HEK293 (cell line): ENCODE measurements around the gene STIP1.

Experiments used
- CTCF ChIA-PET: fragments of 350-600 bp; formaldehyde crosslinking; extraction: SDS; loops from one replicate; lab custom pipeline; 2021; ENCODE audit warnings: antibody characterized with exemption; lab: Yijun Ruan, JAX
- POLR2A ChIA-PET: fragments of 300-600 bp; formaldehyde crosslinking; extraction: SDS; loops from one replicate; lab custom pipeline; 2020; ENCODE audit warnings: antibody characterized with exemption, inconsistent platforms; lab: Yijun Ruan, JAX
- H3K27ac ChIP-seq: fragments of 200-500 bp; sonication (Bioruptor generic); 2 replicates; pipeline ENCODE4 v1.5.1; 2014; ENCODE audit warnings: low read depth, low read length, control low read depth, inconsistent platforms; ENCODE audit errors: extremely low read depth
- H3K36me3 ChIP-seq, 2 experiments: fragments of 200-500 bp in 1 of 2; sonication (Bioruptor generic) in 1 of 2; 1 replicate in 1 of 2; 2 replicates in 1 of 2; pipeline ENCODE4 v1.5.1; 2014 to 2017; ENCODE audit warnings: inconsistent platforms in 2 of 2, low read length in 2 of 2; ENCODE audit not compliant: control insufficient read depth in 2 of 2, insufficient read depth in 1 of 2
- H3K4me1 ChIP-seq: fragments of 200-500 bp; sonication (Bioruptor generic); 2 replicates; pipeline ENCODE4 v1.5.1; 2014; ENCODE audit warnings: mild to moderate bottlenecking, low read length, inconsistent platforms; ENCODE audit not compliant: control insufficient read depth, insufficient read depth
- H3K4me3 ChIP-seq: 2 replicates; pipeline ENCODE4 v1.5.1; 2011; ENCODE audit warnings: low read depth, mild to moderate bottlenecking, control low read depth, low read length, moderate library complexity
- H3K9me3 ChIP-seq: fragments of 200-500 bp; sonication (Bioruptor generic); 2 replicates; pipeline ENCODE4 v1.5.1; 2014; ENCODE audit warnings: low read depth, low read length, inconsistent platforms; ENCODE audit not compliant: control insufficient read depth, insufficient read depth
- IKZF3 ChIP-seq: fragments of 450-650 bp; IDR thresholded peaks from 2 replicates; pipeline ENCODE4 v1.5.0; 2018; ENCODE audit warnings: missing biosample characterization, mild to moderate bottlenecking, missing genetic modification characterization, moderate library complexity
- KLF1 ChIP-seq: fragments of 450-650 bp; formaldehyde crosslinking; IDR thresholded peaks from 2 replicates; pipeline ENCODE4 v1.5.1; 2016; ENCODE audit warnings: missing biosample characterization, missing genetic modification characterization
- SP7 ChIP-seq: fragments of 450-650 bp; formaldehyde crosslinking; IDR thresholded peaks from 2 replicates; pipeline ENCODE4 v1.5.1; 2016; ENCODE audit warnings: missing biosample characterization, missing genetic modification characterization
- ZFHX2 ChIP-seq: fragments of 450-650 bp; formaldehyde crosslinking; conservative IDR thresholded peaks from 2 replicates; pipeline ENCODE4 v1.5.1; 2016; ENCODE audit warnings: missing biosample characterization, missing genetic modification characterization
- ZIC2 ChIP-seq: fragments of 450-650 bp; formaldehyde crosslinking; IDR thresholded peaks from 2 replicates; pipeline ENCODE4 v1.5.1; 2016; ENCODE audit warnings: missing biosample characterization, missing genetic modification characterization
- ZNF10 ChIP-seq: fragments of 450-650 bp; formaldehyde crosslinking; IDR thresholded peaks from 2 replicates; pipeline ENCODE4 v1.5.1; 2017; ENCODE audit warnings: missing biosample characterization, missing genetic modification characterization
- ZNF202 ChIP-seq: fragments of 450-650 bp; formaldehyde crosslinking; IDR thresholded peaks from 2 replicates; pipeline ENCODE4 v1.5.1; 2016; ENCODE audit warnings: missing biosample characterization, missing genetic modification characterization, borderline replicate concordance
- ZNF221 ChIP-seq: fragments of 450-650 bp; formaldehyde crosslinking; IDR thresholded peaks from 2 replicates; pipeline ENCODE4 v1.5.1; 2017; ENCODE audit warnings: missing biosample characterization, missing genetic modification characterization, borderline replicate concordance
- ZNF423 ChIP-seq: fragments of 450-650 bp; formaldehyde crosslinking; IDR thresholded peaks from 2 replicates; pipeline ENCODE4 v1.5.1; 2016; ENCODE audit warnings: missing biosample characterization, missing genetic modification characterization
- ZNF426 ChIP-seq: fragments of 450-650 bp; formaldehyde crosslinking; IDR thresholded peaks from 2 replicates; pipeline ENCODE4 v1.5.1; 2017; ENCODE audit warnings: missing biosample characterization, missing genetic modification characterization, mild to moderate bottlenecking, inconsistent platforms, moderate library complexity
- ZNF514 ChIP-seq: fragments of 450-650 bp; formaldehyde crosslinking; IDR thresholded peaks from 2 replicates; pipeline ENCODE4 v1.5.1; 2016; ENCODE audit warnings: missing biosample characterization, missing genetic modification characterization
- ZNF530 ChIP-seq: fragments of 450-650 bp; formaldehyde crosslinking; IDR thresholded peaks from 2 replicates; pipeline ENCODE4 v1.5.1; 2016; ENCODE audit warnings: low read depth, missing biosample characterization, missing genetic modification characterization
- ZNF549 ChIP-seq: fragments of 450-650 bp; IDR thresholded peaks from 2 replicates; pipeline ENCODE4 v1.5.1; 2018; ENCODE audit warnings: missing biosample characterization, missing genetic modification characterization, mild to moderate bottlenecking, inconsistent platforms, moderate library complexity
- ZNF560 ChIP-seq: fragments of 450-650 bp; formaldehyde crosslinking; IDR thresholded peaks from 2 replicates; pipeline ENCODE4 v1.5.1; 2017; ENCODE audit warnings: missing biosample characterization, missing genetic modification characterization, borderline replicate concordance
- ZNF585B ChIP-seq: fragments of 450-650 bp; formaldehyde crosslinking; IDR thresholded peaks from 2 replicates; pipeline ENCODE4 v1.5.1; 2016; ENCODE audit warnings: missing biosample characterization, missing genetic modification characterization
- ZNF654 ChIP-seq: fragments of 450-650 bp; formaldehyde crosslinking; IDR thresholded peaks from 2 replicates; pipeline ENCODE4 v1.5.1; 2016; ENCODE audit warnings: low read depth, missing biosample characterization, missing genetic modification characterization
- ZNF658 ChIP-seq: fragments of 450-650 bp; formaldehyde crosslinking; IDR thresholded peaks from 2 replicates; pipeline ENCODE4; 2016; ENCODE audit warnings: missing biosample characterization, missing genetic modification characterization
- TF ChIP-seq, protein P1 (sequence below): fragments of 450-650 bp; formaldehyde crosslinking; IDR thresholded peaks from 2 replicates; pipeline ENCODE4 v1.5.1; 2016; ENCODE audit warnings: missing biosample characterization, missing genetic modification characterization
- TF ChIP-seq, protein P2 (sequence below): fragments of 450-650 bp; formaldehyde crosslinking; IDR thresholded peaks from 2 replicates; pipeline ENCODE4 v1.5.1; 2016; ENCODE audit warnings: missing biosample characterization, missing genetic modification characterization
- TF ChIP-seq, protein P3 (sequence below): fragments of 450-650 bp; formaldehyde crosslinking; IDR thresholded peaks from 2 replicates; pipeline ENCODE4 v1.5.1; 2016; ENCODE audit warnings: missing biosample characterization, missing genetic modification characterization
- TF ChIP-seq, protein P4 (sequence below): fragments of 450-650 bp; formaldehyde crosslinking; IDR thresholded peaks from 2 replicates; pipeline ENCODE4 v1.5.1; 2016; ENCODE audit warnings: missing biosample characterization, missing genetic modification characterization, borderline replicate concordance
- TF ChIP-seq, protein P5 (sequence below): fragments of 450-650 bp; formaldehyde crosslinking; IDR thresholded peaks from 2 replicates; pipeline ENCODE4 v1.5.1; 2017; ENCODE audit warnings: missing biosample characterization, missing genetic modification characterization
- TF ChIP-seq, protein P6 (sequence below): fragments of 450-650 bp; formaldehyde crosslinking; IDR thresholded peaks from 2 replicates; pipeline ENCODE4 v1.5.1; 2016; ENCODE audit warnings: missing biosample characterization, missing genetic modification characterization

Gene STIP1

DNA sequence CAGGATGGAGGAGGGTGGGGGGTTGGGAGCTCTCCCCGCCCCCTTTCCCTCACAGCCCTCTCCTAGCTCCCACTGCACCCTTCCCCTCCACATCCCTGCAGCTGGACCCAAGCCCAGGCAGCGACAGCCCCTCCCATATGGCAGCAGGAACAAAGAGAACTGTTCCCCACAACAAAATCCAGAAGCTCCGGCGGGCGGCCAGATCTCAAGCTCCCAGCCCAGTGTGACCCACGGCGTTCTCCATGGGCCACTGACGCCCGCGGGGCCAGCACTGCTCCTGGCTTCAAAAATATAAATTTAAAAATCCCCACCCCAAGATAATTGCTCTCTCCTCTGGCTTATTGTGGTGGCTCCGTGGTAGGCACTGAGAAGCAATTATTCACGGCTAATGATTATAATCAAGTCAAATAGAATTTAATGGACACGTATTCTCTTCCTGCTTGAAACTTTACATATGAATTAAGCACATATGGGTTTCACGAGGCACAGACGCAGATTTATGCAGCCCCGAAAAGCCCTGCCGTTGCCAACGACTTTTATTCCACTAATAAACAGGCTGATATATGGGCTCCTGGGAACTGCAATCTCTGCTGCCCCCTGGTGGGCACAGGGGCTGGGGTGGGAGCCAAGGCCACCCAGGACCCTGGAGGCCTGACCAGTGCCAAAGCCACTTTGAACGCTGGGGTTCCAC, 37.6 kb upstream of the STIP1 start:
- Histone ChIP-seq H3K27ac (no peak overlapping the region), H3K9me3 (no peaks in the 10 kb centered on the region), H3K4me3 (no peak overlapping the region), H3K36me3 (no peaks in the 10 kb centered on the region), H3K4me1 (no peaks in the 10 kb centered on the region)
- POLR2A ChIA-PET = no interaction called here
- CTCF ChIA-PET = interaction anchor here (0.7 to 8.9 kb wide), 18 partner anchors 14 to 381 kb away, joined by 3 to 70 read pairs (median 5); partner anchors contain the start of genes ESRRA, MARK2 and ZFTA
- TF ChIP-seq ZNF514 = no peak
- TF ChIP-seq SP7 (tag by site-specific recombination) = 0 out of 2 replicates have a peak, but pooled peaks have one; percentile 32
- no peak for TF ChIP-seq ZNF221 (tag by site-specific recombination)
- TF ChIP-seq ZNF654 (tag by site-specific recombination) = peak; percentile 66
- no peak for TF ChIP-seq ZNF10 (tag by site-specific recombination)
- no peak for TF ChIP-seq ZNF202 (tag by site-specific recombination)
- TF ChIP-seq ZIC2 (tag by site-specific recombination) = peak; percentile 34; the same call in 1 of the 2 replicates
- TF ChIP-seq, protein P1, sequence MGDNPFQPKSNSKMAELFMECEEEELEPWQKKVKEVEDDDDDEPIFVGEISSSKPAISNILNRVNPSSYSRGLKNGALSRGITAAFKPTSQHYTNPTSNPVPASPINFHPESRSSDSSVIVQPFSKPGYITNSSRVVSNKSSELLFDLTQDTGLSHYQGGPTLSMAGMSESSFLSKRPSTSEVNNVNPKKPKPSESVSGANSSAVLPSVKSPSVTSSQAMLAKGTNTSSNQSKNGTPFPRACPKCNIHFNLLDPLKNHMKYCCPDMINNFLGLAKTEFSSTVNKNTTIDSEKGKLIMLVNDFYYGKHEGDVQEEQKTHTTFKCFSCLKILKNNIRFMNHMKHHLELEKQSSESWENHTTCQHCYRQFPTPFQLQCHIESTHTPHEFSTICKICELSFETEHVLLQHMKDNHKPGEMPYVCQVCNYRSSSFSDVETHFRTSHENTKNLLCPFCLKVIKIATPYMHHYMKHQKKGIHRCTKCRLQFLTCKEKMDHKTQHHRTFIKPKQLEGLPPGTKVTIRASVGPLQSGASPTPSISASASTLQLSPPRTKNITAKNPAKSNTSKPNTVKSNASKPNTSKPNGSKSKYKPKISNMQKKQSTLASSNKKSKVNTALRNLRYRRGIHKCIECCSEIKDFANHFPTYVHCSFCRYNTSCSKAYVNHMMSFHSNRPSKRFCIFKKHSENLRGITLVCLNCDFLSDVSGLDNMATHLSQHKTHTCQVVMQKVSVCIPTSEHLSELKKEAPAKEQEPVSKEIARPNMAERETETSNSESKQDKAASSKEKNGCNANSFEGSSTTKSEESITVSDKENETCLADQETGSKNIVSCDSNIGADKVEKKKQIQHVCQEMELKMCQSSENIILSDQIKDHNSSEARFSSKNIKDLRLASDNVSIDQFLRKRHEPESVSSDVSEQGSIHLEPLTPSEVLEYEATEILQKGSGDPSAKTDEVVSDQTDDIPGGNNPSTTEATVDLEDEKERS (tag by site-specific recombination) = no peak
- TF ChIP-seq, protein P2, sequence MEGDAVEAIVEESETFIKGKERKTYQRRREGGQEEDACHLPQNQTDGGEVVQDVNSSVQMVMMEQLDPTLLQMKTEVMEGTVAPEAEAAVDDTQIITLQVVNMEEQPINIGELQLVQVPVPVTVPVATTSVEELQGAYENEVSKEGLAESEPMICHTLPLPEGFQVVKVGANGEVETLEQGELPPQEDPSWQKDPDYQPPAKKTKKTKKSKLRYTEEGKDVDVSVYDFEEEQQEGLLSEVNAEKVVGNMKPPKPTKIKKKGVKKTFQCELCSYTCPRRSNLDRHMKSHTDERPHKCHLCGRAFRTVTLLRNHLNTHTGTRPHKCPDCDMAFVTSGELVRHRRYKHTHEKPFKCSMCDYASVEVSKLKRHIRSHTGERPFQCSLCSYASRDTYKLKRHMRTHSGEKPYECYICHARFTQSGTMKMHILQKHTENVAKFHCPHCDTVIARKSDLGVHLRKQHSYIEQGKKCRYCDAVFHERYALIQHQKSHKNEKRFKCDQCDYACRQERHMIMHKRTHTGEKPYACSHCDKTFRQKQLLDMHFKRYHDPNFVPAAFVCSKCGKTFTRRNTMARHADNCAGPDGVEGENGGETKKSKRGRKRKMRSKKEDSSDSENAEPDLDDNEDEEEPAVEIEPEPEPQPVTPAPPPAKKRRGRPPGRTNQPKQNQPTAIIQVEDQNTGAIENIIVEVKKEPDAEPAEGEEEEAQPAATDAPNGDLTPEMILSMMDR (tag by site-specific recombination) = peak; percentile 64
- TF ChIP-seq ZNF530 (tag by site-specific recombination) = no peak
- 0 out of 2 replicates have a peak, but pooled peaks have one; percentile 9 for TF ChIP-seq IKZF3 (tag by site-specific recombination)
- TF ChIP-seq, protein P3, sequence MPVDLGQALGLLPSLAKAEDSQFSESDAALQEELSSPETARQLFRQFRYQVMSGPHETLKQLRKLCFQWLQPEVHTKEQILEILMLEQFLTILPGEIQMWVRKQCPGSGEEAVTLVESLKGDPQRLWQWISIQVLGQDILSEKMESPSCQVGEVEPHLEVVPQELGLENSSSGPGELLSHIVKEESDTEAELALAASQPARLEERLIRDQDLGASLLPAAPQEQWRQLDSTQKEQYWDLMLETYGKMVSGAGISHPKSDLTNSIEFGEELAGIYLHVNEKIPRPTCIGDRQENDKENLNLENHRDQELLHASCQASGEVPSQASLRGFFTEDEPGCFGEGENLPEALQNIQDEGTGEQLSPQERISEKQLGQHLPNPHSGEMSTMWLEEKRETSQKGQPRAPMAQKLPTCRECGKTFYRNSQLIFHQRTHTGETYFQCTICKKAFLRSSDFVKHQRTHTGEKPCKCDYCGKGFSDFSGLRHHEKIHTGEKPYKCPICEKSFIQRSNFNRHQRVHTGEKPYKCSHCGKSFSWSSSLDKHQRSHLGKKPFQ (tag by site-specific recombination) = no peak
- no peak for TF ChIP-seq ZNF658 (tag by site-specific recombination)
- TF ChIP-seq, protein P4, sequence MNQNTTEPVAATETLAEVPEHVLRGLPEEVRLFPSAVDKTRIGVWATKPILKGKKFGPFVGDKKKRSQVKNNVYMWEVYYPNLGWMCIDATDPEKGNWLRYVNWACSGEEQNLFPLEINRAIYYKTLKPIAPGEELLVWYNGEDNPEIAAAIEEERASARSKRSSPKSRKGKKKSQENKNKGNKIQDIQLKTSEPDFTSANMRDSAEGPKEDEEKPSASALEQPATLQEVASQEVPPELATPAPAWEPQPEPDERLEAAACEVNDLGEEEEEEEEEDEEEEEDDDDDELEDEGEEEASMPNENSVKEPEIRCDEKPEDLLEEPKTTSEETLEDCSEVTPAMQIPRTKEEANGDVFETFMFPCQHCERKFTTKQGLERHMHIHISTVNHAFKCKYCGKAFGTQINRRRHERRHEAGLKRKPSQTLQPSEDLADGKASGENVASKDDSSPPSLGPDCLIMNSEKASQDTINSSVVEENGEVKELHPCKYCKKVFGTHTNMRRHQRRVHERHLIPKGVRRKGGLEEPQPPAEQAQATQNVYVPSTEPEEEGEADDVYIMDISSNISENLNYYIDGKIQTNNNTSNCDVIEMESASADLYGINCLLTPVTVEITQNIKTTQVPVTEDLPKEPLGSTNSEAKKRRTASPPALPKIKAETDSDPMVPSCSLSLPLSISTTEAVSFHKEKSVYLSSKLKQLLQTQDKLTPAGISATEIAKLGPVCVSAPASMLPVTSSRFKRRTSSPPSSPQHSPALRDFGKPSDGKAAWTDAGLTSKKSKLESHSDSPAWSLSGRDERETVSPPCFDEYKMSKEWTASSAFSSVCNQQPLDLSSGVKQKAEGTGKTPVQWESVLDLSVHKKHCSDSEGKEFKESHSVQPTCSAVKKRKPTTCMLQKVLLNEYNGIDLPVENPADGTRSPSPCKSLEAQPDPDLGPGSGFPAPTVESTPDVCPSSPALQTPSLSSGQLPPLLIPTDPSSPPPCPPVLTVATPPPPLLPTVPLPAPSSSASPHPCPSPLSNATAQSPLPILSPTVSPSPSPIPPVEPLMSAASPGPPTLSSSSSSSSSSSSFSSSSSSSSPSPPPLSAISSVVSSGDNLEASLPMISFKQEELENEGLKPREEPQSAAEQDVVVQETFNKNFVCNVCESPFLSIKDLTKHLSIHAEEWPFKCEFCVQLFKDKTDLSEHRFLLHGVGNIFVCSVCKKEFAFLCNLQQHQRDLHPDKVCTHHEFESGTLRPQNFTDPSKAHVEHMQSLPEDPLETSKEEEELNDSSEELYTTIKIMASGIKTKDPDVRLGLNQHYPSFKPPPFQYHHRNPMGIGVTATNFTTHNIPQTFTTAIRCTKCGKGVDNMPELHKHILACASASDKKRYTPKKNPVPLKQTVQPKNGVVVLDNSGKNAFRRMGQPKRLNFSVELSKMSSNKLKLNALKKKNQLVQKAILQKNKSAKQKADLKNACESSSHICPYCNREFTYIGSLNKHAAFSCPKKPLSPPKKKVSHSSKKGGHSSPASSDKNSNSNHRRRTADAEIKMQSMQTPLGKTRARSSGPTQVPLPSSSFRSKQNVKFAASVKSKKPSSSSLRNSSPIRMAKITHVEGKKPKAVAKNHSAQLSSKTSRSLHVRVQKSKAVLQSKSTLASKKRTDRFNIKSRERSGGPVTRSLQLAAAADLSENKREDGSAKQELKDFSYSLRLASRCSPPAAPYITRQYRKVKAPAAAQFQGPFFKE = no peak
- TF ChIP-seq ZNF549 = no peak
- no peak for TF ChIP-seq KLF1 (tag by site-specific recombination)
- TF ChIP-seq, protein P5, sequence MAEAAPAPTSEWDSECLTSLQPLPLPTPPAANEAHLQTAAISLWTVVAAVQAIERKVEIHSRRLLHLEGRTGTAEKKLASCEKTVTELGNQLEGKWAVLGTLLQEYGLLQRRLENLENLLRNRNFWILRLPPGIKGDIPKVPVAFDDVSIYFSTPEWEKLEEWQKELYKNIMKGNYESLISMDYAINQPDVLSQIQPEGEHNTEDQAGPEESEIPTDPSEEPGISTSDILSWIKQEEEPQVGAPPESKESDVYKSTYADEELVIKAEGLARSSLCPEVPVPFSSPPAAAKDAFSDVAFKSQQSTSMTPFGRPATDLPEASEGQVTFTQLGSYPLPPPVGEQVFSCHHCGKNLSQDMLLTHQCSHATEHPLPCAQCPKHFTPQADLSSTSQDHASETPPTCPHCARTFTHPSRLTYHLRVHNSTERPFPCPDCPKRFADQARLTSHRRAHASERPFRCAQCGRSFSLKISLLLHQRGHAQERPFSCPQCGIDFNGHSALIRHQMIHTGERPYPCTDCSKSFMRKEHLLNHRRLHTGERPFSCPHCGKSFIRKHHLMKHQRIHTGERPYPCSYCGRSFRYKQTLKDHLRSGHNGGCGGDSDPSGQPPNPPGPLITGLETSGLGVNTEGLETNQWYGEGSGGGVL = peak; percentile 69; the same call in 1 of the 2 replicates
- no peak for TF ChIP-seq ZNF585B (tag by site-specific recombination)
- TF ChIP-seq ZNF560 (tag by site-specific recombination) = no peak
- TF ChIP-seq, protein P6, sequence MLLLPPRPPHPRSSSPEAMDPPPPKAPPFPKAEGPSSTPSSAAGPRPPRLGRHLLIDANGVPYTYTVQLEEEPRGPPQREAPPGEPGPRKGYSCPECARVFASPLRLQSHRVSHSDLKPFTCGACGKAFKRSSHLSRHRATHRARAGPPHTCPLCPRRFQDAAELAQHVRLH (tag by site-specific recombination) = no peak
- TF ChIP-seq ZNF426 (tag by site-specific recombination) = no peak
- TF ChIP-seq ZFHX2 (tag by site-specific recombination) = no peak
- no peak for TF ChIP-seq ZNF423
